IPS-18c (cell line): ENCODE measurements around the gene OGA.

Source experiments
- H3K4me3 ChIP-seq: 2 replicates; pipeline ENCODE4 v1.7.0; 2013; ENCODE audit warnings: low read depth, mild to moderate bottlenecking, low read length, moderate library complexity; ENCODE audit not compliant: insufficient read depth
- H3K9me3 ChIP-seq: one replicate; pipeline ENCODE4 v1.6.1; 2013; ENCODE audit warnings: mild to moderate bottlenecking, low read length, moderate library complexity; ENCODE audit not compliant: control insufficient read depth, insufficient read depth

Gene OGA

DNA sequence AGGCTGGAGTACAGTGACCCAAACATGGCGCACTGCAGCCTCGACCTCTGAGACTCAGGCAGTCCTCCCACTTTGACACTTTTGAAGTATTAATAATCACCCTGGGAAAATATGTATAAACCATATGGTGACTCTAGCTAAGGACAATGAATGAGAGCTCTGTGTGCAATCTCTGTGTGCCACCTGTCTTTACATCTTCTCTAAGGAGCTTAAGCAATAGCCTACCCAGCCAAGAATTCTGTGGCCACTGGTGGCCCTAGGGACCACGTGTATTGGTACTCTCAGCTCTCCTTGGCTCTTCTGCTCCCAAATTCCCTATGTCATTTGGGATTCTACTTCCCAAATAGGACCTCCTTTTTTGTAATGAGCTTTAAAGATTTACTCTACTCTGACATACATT is 66.0 kb downstream of the OGA start:
- no peak overlapping the region for H3K4me3 ChIP-seq
- peaks cover 2% of the 10 kb centered on the region for H3K9me3 ChIP-seq

DNA sequence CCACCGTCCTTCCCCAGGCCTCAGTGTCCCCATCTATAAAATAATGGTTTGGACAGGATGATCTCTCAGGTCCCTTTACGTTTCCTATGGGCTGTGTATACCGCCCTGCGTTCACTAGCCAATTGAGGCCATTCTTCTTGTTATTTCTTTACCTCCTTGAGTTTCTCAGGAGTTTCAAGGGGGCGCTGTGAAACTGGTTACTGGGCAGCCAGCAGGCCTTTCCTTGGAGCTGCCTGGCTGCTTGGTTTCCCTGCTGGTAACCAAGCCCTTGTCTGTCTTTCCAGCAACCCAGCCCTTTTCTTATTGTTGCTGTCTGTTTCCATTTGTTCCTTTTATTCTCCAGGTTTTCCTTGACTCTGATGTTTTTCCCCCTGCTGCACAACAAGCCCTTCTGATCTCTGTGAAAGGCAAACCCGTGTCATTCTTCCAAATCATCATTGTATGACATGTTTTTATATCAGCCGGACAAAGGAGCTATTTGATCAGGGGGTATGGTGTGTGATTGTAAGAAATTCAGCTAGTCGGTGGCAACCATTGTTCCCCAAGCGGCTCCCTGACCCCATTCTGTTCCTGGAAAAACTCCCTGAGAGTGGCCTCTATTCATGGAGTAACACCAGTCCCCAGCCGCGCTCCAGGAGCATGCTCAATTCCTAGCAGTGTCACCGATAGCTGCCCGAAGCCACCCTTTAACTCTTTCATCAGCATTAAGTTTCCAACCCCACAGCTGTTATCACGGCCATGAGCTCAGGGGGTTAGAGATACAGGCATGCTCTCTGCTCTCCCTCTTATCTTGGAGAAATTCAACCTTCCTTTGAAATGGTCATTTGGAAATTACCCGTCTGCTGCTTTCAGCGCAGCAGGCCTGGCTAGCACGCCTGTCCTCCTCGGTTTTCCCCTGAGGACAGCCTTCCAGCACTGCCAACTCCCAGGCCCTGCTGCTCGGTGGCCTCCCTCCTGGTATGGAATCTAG is 68.9 kb downstream of the OGA start:
- H3K4me3 ChIP-seq: no peak overlapping the region
- no peaks in the 10 kb centered on the region for H3K9me3 ChIP-seq

DNA sequence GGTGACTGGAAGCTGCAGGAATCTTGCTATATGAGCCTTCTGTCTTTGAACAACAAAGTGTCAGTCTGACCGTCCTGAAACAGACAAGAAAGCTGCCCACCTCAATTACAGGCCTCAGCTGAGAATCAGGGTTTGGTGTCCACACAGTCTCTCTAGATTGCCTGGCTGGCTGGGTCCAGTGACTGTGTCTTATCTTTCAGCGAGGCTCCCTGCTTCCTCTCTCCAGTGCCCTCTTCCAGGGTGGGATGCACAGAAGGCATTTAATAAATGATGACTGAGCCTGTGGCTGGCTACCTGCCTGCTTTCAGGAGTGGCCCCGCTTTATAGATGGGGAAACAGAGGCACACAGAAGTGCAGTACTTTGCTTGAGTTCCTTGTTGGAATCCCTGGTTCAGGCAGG is 69.7 kb downstream of the OGA start:
- Histone ChIP-seq H3K9me3 (no peaks in the 10 kb centered on the region), H3K4me3 (no peak overlapping the region)

DNA sequence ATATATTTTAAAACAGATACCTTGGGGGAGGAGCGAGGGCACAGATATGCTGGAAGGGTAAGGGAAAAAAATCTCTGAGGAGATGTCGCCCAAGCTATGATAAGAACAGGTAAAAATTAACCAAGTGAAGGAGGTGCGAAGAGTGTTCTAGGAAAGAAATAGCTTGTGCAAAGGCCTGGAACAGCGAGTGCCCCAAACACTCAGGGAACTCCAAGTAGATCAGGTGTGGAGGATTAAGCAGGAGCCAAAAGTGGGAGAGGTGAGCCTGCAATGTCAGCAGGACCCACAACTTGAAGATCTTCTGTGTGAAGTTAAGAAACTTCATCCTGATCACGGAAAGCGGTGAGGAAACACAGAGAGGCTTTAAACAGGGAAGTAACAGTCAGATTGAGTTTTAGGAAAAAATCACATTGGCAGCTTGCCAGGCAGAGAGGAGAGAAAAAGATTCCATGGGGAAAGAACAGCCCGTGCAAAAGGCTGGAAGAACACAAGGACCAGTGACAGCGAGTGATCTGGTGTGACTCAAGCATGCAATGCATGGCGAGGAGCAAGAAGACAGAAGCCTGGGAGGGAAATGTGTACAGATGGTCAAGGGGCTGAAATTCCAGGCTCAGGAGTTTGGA is 73.1 kb downstream of the OGA start:
- Histone ChIP-seq H3K4me3 (no peak overlapping the region), H3K9me3 (no peaks in the 10 kb centered on the region)

DNA sequence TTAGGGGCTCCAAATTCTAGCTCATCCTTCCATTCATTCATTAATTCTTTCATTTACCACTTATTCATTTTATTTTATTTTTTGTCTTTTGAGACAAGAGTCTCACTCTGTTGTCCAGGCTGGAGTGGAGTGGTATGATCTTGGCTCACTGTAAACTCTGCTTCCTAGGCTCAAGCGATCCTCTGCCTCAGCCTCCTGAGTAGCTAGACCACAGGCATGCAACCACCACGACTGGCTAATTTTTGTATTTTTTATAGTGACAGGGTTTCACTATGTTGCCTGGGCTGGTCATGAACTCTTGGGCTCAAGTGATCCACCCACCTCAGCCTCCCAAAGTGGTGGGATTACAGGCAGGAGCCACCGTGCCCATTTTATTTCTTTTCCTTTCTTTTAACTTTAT is 74.0 kb downstream of the OGA start:
- H3K9me3 ChIP-seq: no peaks in the 10 kb centered on the region
- no peak overlapping the region for H3K4me3 ChIP-seq

DNA sequence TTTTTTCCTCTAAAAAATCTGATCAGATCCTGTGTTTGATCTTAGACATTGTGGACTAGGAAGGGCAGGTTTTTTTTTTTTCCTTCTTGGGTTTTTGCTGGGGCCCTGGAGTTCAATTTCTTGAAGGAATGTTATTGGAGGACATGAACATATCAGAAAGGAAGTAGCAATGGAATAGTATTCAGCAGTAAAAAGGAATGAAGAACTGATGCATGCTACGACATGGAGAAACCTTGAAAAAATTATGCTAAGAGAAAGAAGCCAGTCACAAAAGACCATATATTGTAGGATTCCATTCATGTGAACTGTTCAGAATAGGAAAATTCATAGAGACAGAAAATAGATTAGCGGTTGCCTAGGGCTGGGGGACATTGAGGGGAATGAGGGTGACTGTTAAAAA is 76.3 kb downstream of the OGA start:
- no peak overlapping the region for H3K4me3 ChIP-seq

DNA sequence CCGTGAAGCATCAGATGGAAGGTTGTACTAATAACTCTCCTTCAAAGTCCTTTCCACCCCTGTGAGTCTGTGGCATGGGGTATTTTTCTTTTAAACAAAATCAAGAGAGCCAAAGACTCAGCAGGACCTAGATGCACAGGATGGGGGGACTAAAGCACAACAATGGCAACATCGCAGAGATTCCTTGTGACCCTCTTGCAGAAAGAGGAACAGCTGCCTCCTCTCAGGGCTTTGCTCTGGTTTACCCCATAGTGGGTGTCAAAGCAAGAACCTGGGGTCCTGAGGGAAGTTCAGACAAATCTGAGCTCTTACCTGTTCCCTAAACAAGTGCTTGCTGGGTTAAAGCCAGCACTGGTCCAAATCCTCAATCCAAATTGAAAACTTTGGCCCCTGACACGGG is 81.6 kb downstream of the OGA start:
- Histone ChIP-seq H3K9me3 (no peaks in the 10 kb centered on the region), H3K4me3 (no peak overlapping the region)

More for the DNA sequence above, 76.3 kb downstream of the OGA start:
- no peaks in the 10 kb centered on the region for H3K9me3 ChIP-seq
